Endodermal cell (in vitro differentiated cells): ENCODE results near the gene NCR3LG1. TPM values are rescaled to one million over a fixed set of nuclear protein-coding genes. Genes with fewer than 3 reads are reported as not detected.

Source experiments
- DNase-seq: peaks from one replicate; pipeline ENCODE4 v3.0.0-alpha.2; 2017
- H3K27ac ChIP-seq: 2 replicates; pipeline ENCODE4 v1.5.1; 2013; ENCODE audit warnings: mild to moderate bottlenecking, low read depth, low read length, moderate library complexity
- H3K27me3 ChIP-seq: 2 replicates; pipeline ENCODE4 v1.6.1; 2013; ENCODE audit warnings: mild to moderate bottlenecking, low read length, moderate library complexity; ENCODE audit not compliant: insufficient read depth, control insufficient read depth, poor library complexity, severe bottlenecking
- H3K36me3 ChIP-seq: 2 replicates; pipeline ENCODE4 v1.7.0; 2013; ENCODE audit warnings: mild to moderate bottlenecking, low read length, moderate library complexity; ENCODE audit not compliant: control insufficient read depth, insufficient read depth
- H3K4me1 ChIP-seq: one replicate; pipeline ENCODE4 v1.7.0; 2013; ENCODE audit warnings: low read length; ENCODE audit not compliant: control insufficient read depth, insufficient read depth
- H3K4me3 ChIP-seq: 2 replicates; pipeline ENCODE4 v1.5.1; 2013; ENCODE audit warnings: mild to moderate bottlenecking, low read length, moderate library complexity
- H3K9ac ChIP-seq: 2 replicates; pipeline ENCODE4 v1.6.1; 2013; ENCODE audit warnings: mild to moderate bottlenecking, low read length, moderate library complexity; ENCODE audit not compliant: poor library complexity, severe bottlenecking; ENCODE audit errors: extremely low read depth
- H3K9me3 ChIP-seq: 2 replicates; pipeline ENCODE4 v1.6.1; 2013; ENCODE audit warnings: mild to moderate bottlenecking, low read length, moderate library complexity; ENCODE audit not compliant: control insufficient read depth
- H3K27ac Mint-ChIP-seq: 2 replicates; pipeline ENCODE4 v1.8.0; 2020; ENCODE audit warnings: mixed read lengths
- H3K27me3 Mint-ChIP-seq: 2 replicates; pipeline ENCODE4 v1.8.0; 2021; ENCODE audit warnings: mild to moderate bottlenecking, mixed read lengths; ENCODE audit not compliant: insufficient read depth
- H3K36me3 Mint-ChIP-seq: 2 replicates; pipeline ENCODE4 v1.8.0; 2020; ENCODE audit warnings: low read depth, mixed read lengths
- H3K4me1 Mint-ChIP-seq: 2 replicates; pipeline ENCODE4 v1.8.0; 2020; ENCODE audit warnings: mixed read lengths
- H3K4me3 Mint-ChIP-seq: 2 replicates; pipeline ENCODE4 v1.8.0; 2020; ENCODE audit warnings: mild to moderate bottlenecking, moderate library complexity, mixed read lengths
- H3K9me3 Mint-ChIP-seq: 2 replicates; pipeline ENCODE4 v1.8.0; 2020; ENCODE audit warnings: mild to moderate bottlenecking, mixed read lengths
- WGBS, 2 experiments: methylation state at CpG; one replicate each; pipeline versions ENCODE4 v1.1.5 to v1.1.7; 2013; ENCODE audit warnings: missing lambda C conversion rate in 2 of 2, mixed read lengths in 1 of 2; ENCODE audit not compliant: insufficient coverage in 1 of 2, insufficient read length in 1 of 2; 5-methylcytosine and 5-hydroxymethylcytosine counted together
- total RNA-seq, 2 donors: library from RNA; stranded (reverse); fragmentation: NEBNext Ultra II Directional in 1 of 2; extraction: Animal tissue kit (Norgen Biotek cat#: 25700) in 1 of 2; gene quantifications; 2 replicates in 1 of 2; 3 replicates in 1 of 2; pipeline ENCODE4 v1.2.1, GENCODE V29; 2021
- TF ChIP-seq, protein P1 (sequence below): fragments of 200-600 bp; sonication (generic); conservative IDR thresholded peaks from 2 replicates; pipeline ENCODE4 v1.5.0; 2021; ENCODE audit warnings: antibody characterized with exemption, mild to moderate bottlenecking

NCR3LG1 gene
- total RNA-seq, 2 donors from 2014 or later = 0.31 to 0.62 TPM

DNA sequence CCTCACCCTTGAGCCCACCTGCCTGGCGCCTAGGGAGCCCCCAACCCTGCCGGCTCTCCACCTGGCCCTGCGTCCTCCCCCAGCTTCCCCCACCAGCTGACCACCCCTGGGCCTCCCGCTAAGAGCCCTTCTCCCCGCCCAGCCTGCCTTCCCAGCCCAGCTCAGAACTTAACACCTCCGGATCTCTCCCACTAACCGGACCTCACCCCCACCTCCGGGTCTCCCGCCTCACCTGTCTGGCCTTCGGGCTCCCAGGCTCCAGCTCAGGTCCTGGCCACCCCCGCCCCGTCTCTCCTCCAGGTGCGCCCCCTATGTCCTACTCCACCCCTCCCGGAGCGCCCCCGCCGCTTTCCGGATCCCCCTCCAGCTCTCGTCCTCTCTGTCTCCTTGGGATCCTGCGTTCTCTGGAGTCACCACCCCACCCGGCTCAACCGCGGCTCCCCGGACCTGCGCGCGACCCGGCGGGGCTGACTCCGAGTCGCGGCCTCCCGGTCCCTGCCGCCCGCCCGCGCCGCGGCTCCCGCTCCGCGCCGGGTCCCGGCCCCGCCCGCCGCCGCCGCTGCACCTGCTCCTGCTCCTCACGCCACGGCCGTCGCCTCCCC, 37.1 kb downstream of the NCR3LG1 start, which contains the start of gene KCNJ11:
KCNJ11 (minus strand) TSS at position 51 of the 602 bp plus-strand sequence. CDS start 568 bp downstream, outside the sequence.
- peaks cover 34% of the 10 kb centered on the region for H3K27me3 ChIP-seq
- peak within 1 kb of the TSS; percentile 76 for H3K4me3 ChIP-seq
- Mint-ChIP-seq H3K27me3 (peaks cover 39% of the 10 kb centered on the region), H3K27ac (peak within 1 kb of the TSS; percentile 72), H3K4me1 (no peaks in the 10 kb centered on the region), H3K36me3 (no peaks in the 10 kb centered on the region), H3K4me3 (peak within 1 kb of the TSS; percentile 60), H3K9me3 (no peaks in the 10 kb centered on the region)
- no peaks in the 10 kb centered on the region for H3K4me1 ChIP-seq
- peak; percentile 85 for DNase-seq
- 5 to 30% methylated on average over 10 to 53 of the region's 53 CpGs for WGBS, 2 experiments
- H3K36me3 ChIP-seq = no peaks in the 10 kb centered on the region
- H3K9ac ChIP-seq = no peak within 1 kb of the TSS
- TF ChIP-seq, protein P1, sequence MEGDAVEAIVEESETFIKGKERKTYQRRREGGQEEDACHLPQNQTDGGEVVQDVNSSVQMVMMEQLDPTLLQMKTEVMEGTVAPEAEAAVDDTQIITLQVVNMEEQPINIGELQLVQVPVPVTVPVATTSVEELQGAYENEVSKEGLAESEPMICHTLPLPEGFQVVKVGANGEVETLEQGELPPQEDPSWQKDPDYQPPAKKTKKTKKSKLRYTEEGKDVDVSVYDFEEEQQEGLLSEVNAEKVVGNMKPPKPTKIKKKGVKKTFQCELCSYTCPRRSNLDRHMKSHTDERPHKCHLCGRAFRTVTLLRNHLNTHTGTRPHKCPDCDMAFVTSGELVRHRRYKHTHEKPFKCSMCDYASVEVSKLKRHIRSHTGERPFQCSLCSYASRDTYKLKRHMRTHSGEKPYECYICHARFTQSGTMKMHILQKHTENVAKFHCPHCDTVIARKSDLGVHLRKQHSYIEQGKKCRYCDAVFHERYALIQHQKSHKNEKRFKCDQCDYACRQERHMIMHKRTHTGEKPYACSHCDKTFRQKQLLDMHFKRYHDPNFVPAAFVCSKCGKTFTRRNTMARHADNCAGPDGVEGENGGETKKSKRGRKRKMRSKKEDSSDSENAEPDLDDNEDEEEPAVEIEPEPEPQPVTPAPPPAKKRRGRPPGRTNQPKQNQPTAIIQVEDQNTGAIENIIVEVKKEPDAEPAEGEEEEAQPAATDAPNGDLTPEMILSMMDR = no peak
- no peak within 1 kb of the TSS for H3K27ac ChIP-seq
- H3K9me3 ChIP-seq = no peaks in the 10 kb centered on the region

DNA sequence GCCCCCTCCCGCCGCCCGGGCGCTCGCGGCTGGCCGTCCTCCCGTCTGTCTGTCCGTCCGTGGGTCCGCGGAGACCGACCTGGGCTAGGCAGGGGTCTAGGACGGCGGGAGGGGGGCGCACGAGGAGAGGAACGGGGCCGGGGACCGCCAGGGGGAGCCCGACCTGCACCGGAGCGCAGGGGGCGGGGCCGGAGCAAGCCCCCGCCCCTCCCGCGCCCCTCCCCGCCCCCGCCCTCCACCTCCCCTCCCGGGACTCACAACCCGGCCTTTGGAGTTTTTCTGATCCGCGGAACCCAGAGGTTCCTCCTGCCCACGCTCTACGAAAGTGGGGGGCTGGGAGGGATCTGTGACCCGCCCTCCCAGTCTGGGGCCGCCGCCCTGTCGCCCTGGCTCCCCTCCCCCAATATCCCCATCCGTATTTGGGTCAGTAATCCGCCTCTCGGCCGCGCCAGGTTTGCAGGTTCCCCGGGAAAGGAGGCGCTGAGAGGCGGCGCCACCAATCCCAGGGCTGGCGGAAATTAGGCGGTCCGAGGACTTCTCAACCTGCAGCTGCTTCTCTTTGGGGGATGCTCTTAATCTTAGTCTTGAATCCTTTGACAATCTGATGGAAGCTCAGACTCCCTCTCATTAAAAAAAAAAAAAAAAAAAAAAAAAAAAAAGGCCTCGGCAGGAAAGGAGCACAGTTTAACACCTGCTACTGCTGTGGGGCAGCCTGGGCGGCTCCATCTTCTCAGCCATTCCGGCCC, 37.8 kb downstream of the NCR3LG1 start:
- 0 to 5% methylated on average over 2 to 45 of the region's 55 CpGs for WGBS, 2 experiments
- Mint-ChIP-seq H3K36me3 (no peaks in the 10 kb centered on the region), H3K27ac (peak overlapping the region; percentile 72), H3K9me3 (no peaks in the 10 kb centered on the region), H3K4me3 (peak overlapping the region; percentile 60), H3K4me1 (no peaks in the 10 kb centered on the region), H3K27me3 (peaks cover 41% of the 10 kb centered on the region)
- Histone ChIP-seq H3K9ac (no peak overlapping the region), H3K27ac (no peak overlapping the region), H3K4me1 (no peaks in the 10 kb centered on the region), H3K36me3 (no peaks in the 10 kb centered on the region), H3K4me3 (peak overlapping the region; percentile 76), H3K27me3 (peaks cover 34% of the 10 kb centered on the region), H3K9me3 (no peaks in the 10 kb centered on the region)
- TF ChIP-seq, protein P1 = peak; percentile 93
- DNase-seq = peak; percentile 94

GRCh38 chr11:17389957-17390649, 38.5 kb downstream of the NCR3LG1 start:
- Mint-ChIP-seq H3K9me3 (no peaks in the 10 kb centered on the region), H3K4me1 (no peaks in the 10 kb centered on the region), H3K36me3 (no peaks in the 10 kb centered on the region), H3K27me3 (peaks cover 44% of the 10 kb centered on the region), H3K27ac (no peak overlapping the region), H3K4me3 (peak overlapping the region; percentile 60)
- Histone ChIP-seq H3K27me3 (peaks cover 34% of the 10 kb centered on the region), H3K36me3 (no peaks in the 10 kb centered on the region), H3K4me1 (no peaks in the 10 kb centered on the region), H3K9me3 (no peaks in the 10 kb centered on the region), H3K4me3 (no peak overlapping the region), H3K9ac (no peak overlapping the region), H3K27ac (no peak overlapping the region)
- DNase-seq = no peak
- TF ChIP-seq, protein P1 = no peak
- 81 to 90% methylated on average over 6 to 10 of the region's 10 CpGs for WGBS, 2 experiments
